ENCODE results near the gene PAPSS2.
"Not testable (repeated sequence)": the region's sequence is repeated elsewhere in the genome, so short reads cannot be mapped to it uniquely, and the experiment has no call there.

Gene PAPSS2

DNA sequence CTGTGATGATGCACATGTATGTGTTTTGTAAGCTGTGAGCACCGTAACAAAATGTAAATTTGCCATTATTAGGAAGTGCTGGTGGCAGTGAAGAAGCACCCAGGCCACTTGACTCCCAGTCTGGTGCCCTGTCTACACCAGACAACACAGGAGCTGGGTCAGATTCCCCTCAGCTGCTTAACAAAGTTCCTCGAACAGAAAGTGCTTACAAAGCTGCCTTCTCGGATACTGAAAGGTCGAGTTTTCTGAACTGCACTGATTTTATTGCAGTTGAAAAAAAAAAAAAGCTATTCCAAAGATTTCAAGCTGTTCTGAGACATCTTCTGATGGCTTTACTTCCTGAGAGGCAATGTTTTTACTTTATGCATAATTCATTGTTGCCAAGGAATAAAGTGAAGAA is 87.2 kb downstream of the PAPSS2 start:
- DNase-seq (ENCODE audit: low read depth in 2 of 2, low spot score in 1 of 2) = no peak

DNA sequence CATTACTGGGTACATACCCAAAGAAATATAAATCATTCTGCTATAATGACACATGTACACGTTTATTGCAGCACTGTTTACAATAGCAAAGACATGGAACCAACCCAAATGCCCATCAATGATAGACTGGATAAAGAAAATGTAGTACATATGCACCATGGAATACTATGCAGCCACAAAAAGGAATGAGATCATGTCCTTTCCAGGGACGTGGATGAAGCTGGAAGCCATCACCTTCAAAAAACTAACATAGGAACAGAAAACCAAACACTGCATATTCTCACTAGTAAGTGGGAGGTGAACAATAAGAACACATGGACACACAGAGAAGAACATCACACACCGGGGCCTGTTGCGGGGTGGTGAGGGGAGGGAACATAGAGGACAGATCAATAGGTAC is 88.6 kb downstream of the PAPSS2 start:
- not testable (repeated sequence) for DNase-seq (ENCODE audit: low read depth in 2 of 2, low spot score in 1 of 2)

DNA sequence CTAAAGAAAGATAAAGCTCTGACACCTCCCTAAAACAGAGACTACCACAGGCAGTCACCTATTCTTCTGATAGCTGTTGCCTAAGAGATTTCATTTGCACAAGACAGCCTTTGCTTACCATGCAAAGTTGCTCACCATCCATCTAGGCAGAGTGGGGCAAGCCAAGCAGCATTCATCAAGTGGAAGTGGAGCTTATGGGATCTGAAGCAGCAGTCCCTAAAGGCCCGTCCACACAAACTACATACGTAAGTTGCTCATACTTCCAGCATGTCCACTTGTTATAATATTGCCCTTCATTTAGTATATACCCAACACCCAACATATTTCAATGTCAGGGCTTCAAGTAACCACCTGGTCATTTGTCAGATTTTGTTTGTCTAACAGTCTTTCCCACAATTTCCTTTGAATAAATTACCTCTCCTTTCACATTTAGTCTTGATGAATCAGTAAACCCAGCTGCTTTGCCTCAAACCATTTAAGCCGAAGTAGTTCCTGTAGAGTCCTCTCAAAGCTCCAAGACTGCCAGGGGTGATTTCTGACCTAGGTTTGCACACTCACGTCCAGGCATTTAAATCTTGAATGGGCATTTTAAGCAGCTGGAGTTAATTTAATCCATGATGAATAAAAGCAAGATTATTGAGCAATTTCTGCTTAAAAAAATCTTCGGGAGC is 90.5 kb downstream of the PAPSS2 start:
- no peak for DNase-seq (ENCODE audit: low read depth in 2 of 2, low spot score in 1 of 2)

DNA sequence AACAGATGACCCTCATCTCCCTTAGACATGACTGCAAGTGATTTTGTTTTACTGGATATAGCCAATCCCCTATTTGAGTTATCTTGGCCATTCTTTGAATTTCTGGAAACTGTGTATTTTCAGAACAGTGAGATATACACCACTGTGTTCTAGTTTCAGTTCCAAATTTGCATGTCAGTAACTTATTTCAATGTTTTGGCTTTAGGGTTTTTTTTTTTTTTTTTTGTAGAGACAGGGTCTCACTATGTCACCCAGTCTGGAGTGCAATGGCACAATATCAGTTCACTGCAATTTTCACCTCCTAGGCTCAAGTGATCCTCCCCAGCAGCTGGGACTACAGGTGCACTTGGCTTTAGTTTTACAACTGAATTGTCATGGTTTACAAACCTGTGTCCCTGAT is 91.1 kb downstream of the PAPSS2 start:
- no peak for DNase-seq (ENCODE audit: low read depth in 2 of 2, low spot score in 1 of 2)

DNA sequence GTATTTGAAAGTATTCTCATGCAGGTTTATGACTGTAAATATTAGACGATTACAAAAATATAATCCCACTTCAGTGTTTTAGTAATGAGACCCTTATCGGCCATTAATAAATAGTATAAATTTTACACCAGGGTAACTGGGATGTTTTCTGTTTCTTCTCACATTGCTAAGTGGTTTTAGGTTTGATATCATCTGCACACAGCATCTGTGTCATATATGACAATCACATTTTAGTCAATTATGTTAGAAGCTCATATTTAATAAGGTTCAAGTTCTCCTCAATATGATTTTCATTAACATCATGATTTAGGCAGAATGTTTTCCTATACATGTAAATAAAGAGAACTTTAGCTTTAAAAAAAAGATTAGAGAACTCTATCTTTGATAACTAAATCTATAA is 91.6 kb downstream of the PAPSS2 start:
- DNase-seq (ENCODE audit: low read depth in 2 of 2, low spot score in 1 of 2) = no peak

DNA sequence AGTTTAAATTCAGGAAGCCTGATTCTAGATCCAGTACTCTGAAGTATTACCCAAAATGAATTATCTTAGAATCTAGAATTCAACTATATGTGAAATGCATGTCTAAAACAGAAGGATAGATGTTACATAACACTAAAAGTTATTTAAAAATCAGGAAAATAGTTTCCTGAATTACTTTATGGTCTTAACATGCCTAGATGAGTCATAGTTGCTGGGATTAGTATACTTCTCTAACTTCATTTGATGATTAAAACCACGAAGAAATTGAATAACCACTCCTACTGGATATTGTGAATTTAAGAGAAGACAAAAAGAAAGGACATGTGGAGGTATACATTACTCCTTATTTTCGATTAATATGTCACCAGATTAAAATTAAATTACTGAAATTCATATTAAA is 92.9 kb downstream of the PAPSS2 start:
- DNase-seq (ENCODE audit: low read depth in 2 of 2, low spot score in 1 of 2) = no peak

DNA sequence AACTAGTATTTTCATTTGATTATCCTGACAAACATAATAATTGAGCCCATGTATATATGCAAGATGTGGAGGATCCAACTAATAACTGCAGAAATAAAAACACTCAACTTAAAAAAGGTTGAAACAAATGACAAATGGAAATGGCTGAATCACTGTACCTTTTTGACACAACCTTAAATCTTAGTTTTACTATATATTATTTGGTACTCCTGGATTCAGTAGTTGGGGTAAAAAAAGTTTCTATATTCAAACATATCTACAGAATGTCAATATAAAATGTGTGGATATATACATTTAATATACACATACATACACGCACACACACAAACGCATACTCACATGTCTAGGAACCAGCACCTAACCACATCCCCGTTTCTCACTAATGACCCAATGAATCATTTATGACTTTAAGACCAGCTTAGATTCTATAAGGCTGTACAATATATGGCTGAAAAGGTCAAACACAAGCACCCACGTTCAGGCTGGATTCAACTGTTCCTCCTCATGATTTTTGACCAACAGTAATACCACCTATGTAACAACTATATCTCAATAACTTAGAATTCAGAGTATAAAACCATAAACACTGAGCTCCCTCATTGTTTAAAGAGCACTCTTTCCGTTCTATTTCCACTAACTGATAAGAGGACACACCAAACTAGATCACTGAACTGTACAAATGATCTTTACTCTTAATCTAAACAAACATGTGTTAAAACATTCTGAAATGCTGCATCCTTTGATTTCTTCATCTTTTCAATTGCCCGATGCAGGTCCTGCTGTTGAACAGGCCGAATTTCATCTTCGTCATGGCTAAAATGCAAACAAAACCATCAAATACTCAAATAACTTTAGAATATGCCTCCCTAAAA is 94.6 kb downstream of the PAPSS2 start:
- no peak for DNase-seq (ENCODE audit: low read depth in 2 of 2, low spot score in 1 of 2)

DNA sequence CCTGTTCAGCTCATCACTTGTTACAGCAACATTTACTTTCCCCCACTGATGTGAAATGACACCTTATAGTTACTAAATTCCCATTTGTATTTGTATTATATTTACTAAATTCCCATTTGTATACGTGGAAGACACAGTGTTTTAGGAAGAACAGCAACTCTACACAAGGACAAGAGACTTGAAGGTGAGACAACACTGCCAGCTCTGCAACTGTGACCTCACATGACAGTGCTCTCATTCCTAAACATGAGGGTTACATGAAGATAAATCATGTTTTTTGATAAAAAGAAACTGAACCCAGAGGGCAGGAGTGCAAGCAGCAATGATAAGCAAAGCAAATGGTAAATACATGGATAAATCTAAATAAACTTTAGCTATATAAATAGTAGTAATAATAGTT is 98.0 kb downstream of the PAPSS2 start:
- no peak for DNase-seq (ENCODE audit: low read depth in 2 of 2, low spot score in 1 of 2)

DNA sequence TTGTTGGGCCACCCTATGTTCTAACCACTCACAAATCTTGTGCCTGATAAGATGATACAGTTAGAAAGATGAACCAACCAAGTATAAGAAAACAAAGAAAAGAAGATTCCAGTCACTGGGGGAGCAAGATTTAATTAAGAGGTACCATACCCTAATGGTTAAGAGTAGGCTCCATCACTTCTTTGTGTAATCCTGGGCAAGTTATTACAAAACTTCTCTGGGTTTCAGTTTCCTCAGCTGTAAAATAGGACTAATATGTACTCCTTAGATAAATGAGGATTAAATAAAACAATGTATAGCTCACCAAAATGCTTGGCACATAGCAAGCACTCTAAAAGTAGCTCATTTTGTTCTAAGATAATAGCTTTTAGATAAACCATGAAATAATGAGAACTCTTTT is 99.9 kb downstream of the PAPSS2 start:
- DNase-seq (ENCODE audit: low read depth in 2 of 2, low spot score in 1 of 2) = no peak

DNA sequence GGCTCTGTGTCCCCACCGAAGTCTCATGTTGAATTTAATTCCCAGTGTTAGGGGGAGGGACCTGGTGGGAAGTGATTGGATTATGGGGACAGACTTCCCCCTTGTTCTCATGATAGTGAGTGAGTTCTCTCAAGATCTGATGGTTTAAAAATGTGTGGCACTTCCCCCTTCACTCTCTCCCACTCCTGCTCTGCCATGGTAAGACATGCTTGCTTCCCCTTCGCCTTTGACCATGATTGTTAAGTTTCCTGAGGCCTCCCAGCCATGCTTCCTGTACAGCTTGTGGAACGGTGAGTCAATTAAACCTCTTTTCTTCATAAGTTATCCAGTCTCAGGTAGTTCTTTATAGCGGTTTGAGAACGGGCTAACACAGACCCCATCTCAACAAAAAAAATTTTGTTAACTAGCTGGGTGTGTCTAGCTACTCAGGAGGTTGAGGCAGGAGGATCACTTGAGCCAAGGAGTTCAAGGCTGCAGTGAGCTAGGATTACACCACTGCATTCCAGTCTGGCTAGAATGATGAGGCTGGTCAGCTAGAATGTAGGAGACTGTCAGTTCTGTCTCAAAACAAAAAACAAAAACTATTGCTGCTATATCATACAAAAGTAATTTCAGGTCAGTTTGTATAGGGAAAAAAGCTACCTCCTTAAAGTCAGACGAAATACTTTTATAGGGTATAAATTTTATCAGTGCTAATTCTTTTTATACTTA is 100.7 kb downstream of the PAPSS2 start:
- DNase-seq (ENCODE audit: low read depth in 2 of 2, low spot score in 1 of 2) = no peak

DNA sequence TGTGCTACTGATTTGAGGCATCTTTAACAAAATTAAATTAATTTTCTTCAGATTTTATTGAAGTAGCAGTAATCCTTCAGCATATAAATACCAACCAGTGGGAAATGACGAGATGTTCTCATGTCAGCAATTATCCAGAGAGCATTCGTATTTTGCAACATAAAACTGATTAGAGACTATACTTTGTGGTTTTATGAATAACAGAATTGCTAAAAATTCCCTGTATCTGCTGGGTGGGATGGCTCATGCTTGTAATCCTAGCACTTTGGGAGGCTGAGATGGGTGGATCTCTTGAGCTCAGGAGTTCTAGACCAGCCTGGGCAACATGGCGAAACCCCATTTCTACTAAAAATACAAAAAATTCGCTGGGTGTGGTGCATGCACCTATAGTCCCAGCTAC is 101.5 kb downstream of the PAPSS2 start:
- no peak for DNase-seq (ENCODE audit: low read depth in 2 of 2, low spot score in 1 of 2)

DNA sequence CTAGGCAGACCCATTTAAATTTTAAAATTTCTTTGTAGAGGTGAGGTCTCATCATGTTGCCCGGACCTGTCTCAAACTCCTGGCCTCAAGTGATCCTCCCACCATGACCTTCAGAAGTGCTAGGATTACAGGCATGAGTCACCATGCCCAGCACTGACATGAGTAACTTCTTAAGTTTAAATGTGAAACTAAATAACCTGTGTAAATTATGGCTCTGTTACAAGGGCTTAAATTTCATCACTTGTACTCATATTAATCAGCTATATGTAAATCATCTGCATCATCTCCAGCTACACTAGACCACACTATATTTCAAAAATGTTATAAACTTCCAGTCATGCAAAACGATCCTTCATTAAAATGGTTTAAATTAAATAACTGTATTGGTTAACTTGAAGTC is 102.2 kb downstream of the PAPSS2 start:
- DNase-seq (ENCODE audit: low read depth in 2 of 2, low spot score in 1 of 2) = peak in 1 of 2 donors; percentile 6

DNA sequence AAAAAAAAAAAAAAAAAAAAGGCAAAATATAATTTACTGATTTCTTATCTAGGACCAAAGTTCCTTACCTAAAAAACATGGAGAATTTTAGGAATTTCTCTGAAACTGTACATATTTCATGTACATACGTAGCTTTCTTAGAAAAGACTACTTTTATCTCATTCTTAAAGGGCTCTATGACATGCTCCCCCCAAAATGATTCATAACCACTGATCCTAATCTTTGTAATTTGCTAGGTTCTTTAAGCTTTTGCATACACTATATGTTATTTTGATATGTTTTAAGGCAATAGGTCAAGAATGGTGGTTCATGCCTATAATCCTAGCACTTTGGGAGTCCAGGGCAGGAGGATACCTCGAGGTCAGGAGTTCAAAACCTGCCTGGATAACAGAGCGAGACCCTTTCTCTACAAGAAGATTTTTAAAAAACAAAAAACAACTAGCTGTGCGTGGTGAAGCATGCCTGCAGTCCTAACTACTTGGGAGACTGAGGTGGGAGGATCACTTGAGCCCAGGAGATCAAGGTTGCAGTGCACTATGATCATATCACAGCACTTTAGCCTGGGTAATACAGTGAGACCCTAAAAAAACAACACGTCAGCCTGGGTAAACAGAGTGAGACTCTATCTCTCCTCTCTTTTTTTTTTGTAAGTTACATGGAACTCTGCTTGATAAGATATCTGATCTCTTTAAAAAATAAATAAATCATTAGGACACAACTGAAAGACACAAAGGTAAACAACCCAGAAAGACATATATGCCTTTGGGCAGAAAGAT is 103.6 kb downstream of the PAPSS2 start:
- no peak for DNase-seq (ENCODE audit: low read depth in 2 of 2, low spot score in 1 of 2)

DNA sequence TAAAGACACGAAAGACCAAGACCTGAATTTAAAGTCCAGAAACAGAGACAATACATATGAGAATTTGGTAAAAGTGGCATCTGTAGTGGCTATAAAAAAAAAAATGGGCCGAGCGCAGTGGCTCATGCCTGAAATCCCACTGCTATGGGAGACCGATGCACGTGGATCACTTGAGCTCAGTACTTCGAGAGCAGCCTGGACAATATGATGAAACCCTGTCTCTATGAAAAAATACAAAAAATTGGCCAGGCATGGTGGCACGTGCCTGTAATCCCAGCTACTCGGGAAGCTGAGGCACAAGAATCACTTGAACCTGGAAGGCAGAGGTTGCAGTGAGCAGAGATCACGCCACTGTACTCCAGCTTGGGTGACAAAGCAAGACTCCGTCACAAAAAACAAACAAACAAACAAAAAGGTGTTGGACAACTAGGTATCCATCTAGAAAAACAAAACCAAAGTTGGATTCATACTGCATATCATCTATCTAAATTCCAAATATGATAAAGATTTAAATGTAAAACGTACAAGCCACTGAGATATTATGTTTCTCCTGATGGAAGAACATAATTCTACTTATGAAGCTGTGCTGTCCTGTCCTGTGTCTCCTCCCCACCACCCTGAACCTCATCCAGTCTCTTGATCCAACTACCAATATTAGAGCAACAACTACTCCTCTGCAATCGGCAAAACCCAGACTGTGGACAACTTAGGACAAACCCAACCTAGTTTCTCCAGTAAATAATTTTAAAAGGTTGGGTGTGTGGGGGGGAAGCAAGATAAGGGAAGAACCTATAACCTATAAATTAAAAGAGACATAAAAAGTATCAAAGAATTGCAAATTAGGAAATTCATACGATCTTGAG is 104.6 kb downstream of the PAPSS2 start:
- no peak for DNase-seq (ENCODE audit: low read depth in 2 of 2, low spot score in 1 of 2)

DNA sequence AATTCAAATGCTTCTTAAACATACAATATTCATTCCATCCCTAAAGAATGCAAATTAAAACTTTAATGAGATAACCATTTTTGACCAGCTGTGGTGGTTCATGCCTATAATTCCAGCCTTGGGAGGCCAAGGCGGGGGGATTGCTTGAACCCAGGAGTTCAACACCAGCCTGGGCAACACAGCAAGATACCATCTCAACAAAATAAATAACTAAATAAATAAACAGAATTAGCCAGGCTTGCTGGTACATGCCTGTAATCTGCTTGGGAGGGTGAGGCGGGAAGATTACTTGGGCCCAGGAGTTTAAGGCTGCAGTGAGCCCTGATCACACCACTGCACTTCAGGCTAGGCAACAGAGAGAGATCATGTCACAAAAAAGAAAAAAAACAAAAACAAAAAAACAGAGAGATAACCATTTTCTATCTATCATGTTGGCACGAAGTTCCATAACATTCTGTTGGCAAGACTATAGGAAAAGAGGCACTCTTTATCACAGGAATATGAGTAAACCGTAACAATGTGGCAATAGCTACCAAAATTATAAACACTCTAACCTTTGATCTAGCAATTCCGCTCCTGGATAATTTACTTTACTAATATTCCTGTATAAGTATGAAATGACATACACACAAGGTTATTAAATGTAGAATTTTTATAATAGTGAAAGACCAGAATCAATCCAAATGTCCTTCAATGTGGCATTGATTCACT is 106.1 kb downstream of the PAPSS2 start:
- DNase-seq (ENCODE audit: low read depth in 2 of 2, low spot score in 1 of 2) = no peak

DNA sequence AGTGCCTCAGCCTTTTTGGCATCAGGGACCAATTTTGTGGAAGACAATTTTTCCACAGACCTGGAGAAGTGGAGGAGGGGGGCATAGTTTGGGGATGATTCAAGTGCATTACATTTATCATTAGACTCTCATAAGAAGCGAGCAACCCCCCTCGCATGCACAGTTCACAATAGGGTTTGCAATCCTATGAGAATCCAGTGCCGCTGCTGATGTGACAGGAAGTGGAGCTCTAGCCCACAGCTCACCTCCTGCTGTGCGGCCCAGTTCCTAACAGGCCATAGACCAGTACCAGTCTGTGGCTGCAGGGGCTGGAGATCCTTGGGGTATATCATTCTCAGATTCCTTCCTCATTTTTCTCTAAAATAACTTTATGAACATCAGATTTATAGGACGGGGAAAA is 107.6 kb downstream of the PAPSS2 start:
- no peak for DNase-seq (ENCODE audit: low read depth in 2 of 2, low spot score in 1 of 2)

DNA sequence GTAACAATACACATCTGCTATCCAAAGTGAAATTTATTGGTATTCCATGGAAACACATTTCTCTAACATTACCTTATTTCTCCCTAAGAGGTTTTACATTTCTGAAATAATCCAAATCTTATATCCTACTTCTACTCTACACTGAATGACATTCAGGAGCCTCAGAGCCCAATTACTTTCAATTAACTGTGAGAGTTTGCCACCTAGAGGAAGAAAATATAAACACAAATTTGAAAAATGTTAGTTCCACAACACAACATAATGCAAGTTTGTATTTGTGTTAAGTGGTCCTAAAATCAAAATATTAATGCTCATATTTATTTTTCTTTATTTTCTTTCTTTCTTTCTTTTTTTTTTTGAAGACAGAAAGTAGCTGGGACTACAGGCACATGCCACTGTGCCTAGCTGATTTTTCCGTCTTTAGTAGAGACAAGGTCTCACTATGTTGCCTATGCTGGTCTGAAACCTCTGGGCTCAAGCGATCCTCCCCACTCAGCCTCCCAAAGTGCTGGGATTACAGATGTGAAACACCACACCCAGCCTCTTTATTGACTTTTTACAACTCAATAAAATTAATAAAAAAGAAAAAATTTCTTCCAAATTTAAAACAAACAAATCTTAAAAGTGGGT is 112.3 kb downstream of the PAPSS2 start:
- DNase-seq (ENCODE audit: low read depth in 2 of 2, low spot score in 1 of 2) = no peak

DNA sequence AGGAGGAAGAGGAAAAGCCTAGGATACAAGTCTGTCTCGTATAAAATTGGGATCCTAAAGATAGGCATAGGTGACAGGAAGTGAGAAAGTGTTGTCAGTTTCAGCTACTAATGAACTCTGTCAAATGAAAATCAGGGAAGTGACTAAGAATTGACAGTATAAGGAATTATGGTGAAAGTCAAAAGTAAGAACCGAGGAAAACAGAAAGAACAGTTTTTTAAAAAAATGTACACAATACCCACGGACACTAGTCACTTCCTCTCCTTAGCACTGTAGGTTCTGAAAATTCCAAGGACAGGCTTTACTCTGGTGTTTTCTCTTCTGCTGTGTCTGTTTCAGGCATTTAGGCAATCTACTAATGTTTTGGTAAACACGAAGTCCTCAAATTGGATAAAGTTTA is 116.1 kb downstream of the PAPSS2 start:
- DNase-seq (ENCODE audit: low read depth in 2 of 2, low spot score in 1 of 2) = no peak

DNA sequence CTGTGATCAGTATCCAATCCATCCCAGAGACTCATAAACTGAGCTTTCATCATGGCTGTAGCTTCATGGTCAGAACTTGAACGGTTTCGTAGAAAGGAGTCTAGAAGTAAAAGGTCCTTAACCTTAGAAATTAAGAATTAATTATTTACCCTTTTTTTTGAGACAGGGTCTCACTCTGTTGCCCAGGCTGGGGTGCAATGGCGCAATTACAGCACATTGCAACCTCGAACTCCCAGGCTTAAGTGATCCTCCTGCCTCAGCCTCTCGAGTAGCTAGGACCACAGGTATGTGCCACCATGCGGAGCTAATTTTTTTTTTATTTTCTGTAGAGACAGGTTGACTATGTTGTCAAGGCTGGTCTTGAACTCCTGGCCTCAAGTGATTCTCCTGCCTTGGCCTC is 116.7 kb downstream of the PAPSS2 start:
- DNase-seq (ENCODE audit: low read depth in 2 of 2, low spot score in 1 of 2) = no peak
